Stimulated activated CD8-positive, alpha-beta memory T cell treated with anti-CD3 and anti-CD28 coated beads, Interleukin-4, amount 100 ng/mL, for 48 hours (primary cell): ENCODE results near the gene GGTA1.
"Not testable (repeated sequence)": the region's sequence is repeated elsewhere in the genome, so short reads cannot be mapped to it uniquely, and the experiment has no call there.

Source experiments
- DNase-seq: peaks from one replicate; pipeline ENCODE4 v3.0.0-alpha.2; 2020

Gene GGTA1

GRCh38 chr9:121499427-121500164, at the start of gene GGTA1:
TSS of gene GGTA1 (minus strand) at chr9:121499844. CDS start at chr9:121467922, 31,922 bp downstream.
- peak; percentile 27 for DNase-seq

GRCh38 chr9:121548666-121549065, 49.0 kb upstream of the GGTA1 start:
- DNase-seq: no peak

GRCh38 chr9:121545875-121546423, 46.3 kb upstream of the GGTA1 start:
- peak; percentile 86 for DNase-seq

- no peak for DNase-seq
These were observed 45.7 kb upstream of the GGTA1 start for GRCh38 chr9:121545150-121545874.

- no peak for DNase-seq
These were observed 42.4 kb upstream of the GGTA1 start for GRCh38 chr9:121542025-121542424.

GRCh38 chr9:121541256-121541655, 41.6 kb upstream of the GGTA1 start:
- no peak for DNase-seq

GRCh38 chr9:121538221-121538620, 38.6 kb upstream of the GGTA1 start:
- no peak for DNase-seq

GRCh38 chr9:121537283-121537682, 37.6 kb upstream of the GGTA1 start:
- DNase-seq: no peak

GRCh38 chr9:121532881-121533280, 33.2 kb upstream of the GGTA1 start:
- no peak for DNase-seq

GRCh38 chr9:121529237-121529987, 29.8 kb upstream of the GGTA1 start:
- DNase-seq: no peak

- no peak for DNase-seq
These were observed 29.0 kb upstream of the GGTA1 start for GRCh38 chr9:121528642-121529041.

- no peak for DNase-seq
These were observed 27.7 kb upstream of the GGTA1 start for GRCh38 chr9:121527371-121527770.

- DNase-seq: not testable (repeated sequence)
These were observed 20.0 kb upstream of the GGTA1 start for GRCh38 chr9:121519688-121520087.

GRCh38 chr9:121518634-121519033, 19.0 kb upstream of the GGTA1 start:
- no peak for DNase-seq

- DNase-seq: not testable (repeated sequence)
These were observed 13.5 kb upstream of the GGTA1 start for GRCh38 chr9:121513166-121513565.

GRCh38 chr9:121510766-121511550, 11.3 kb upstream of the GGTA1 start:
- no peak for DNase-seq

GRCh38 chr9:121509180-121509579, 9.5 kb upstream of the GGTA1 start:
- DNase-seq: no peak

GRCh38 chr9:121508415-121508814, 8.8 kb upstream of the GGTA1 start:
- no peak for DNase-seq

GRCh38 chr9:121505903-121506735, 6.5 kb upstream of the GGTA1 start:
- DNase-seq: no peak

GRCh38 chr9:121503444-121503843, 3.8 kb upstream of the GGTA1 start:
- DNase-seq: no peak

- DNase-seq: no peak
These were observed 478 bp upstream of the GGTA1 start for GRCh38 chr9:121500165-121500478.

- no peak for DNase-seq
These were observed 542 bp downstream of the GGTA1 start for GRCh38 chr9:121499177-121499426.
